HG03097 (cell line): ENCODE data around the gene UQCRC1.

Source experiments
- ATAC-seq: cut with Tn5 transposase; IDR thresholded peaks from one replicate; pipeline ENCODE4 v1.9.1; 2021; ENCODE audit not compliant: unreplicated experiment, low FRiP score

Gene UQCRC1

DNA sequence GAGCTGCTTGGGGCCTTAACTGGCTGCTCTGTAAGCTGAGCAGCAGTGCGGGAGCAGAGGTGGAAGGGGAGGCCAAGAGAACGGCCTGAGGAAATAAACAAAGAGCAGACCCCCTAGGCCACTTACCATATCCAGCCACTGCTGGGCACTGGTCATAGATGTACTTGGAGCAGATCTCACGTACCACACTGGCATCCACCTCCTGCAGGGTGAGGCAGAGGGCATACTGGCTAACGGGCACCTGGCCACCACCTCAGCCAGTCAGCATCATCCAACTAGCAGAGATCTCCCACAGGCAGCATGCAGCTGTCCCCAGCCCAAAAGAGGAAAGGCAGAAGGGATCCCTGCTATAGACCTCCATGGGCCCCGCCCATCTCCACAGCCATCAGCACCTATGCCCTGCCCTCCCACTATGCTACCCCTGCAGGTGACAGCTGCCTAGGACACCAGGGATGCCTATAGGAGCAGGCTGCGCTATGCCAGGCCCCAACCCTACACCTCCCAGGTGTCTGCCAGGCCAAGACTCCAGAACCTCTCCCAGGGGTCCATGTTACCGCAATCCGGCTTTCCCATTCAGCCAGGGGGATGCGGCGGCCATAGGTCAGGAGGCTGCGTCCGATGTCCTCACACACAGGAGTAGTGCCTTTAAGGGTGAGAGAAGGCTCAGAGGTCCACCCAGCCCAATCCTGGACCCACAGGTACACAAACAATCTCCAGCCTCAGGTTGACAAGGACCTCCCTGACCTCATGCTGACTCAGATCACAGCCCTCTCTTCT is 9.7 kb downstream of the UQCRC1 start:
- ATAC-seq = no peak

DNA sequence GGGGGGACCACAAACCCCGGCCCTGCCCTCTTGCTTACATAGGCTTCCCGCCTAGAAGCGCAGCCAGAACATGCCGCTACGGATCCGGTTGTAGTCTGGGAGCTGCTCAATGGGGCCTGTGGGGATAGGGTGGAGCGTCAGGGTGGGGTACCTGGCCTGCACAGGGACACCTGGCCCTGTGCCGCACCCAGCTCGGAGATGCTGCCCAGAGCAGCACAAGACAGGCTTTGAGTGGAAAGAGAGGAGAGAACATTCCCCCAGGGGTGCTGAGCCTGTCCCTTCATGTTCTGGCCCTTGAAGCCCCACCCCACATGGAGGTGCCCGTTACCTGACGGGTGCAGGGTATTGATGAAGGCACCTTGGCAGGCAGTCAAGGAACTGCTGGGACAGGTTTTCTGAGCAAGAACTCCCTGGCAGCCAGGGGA is 10.4 kb downstream of the UQCRC1 start:
- ATAC-seq = no peak

DNA sequence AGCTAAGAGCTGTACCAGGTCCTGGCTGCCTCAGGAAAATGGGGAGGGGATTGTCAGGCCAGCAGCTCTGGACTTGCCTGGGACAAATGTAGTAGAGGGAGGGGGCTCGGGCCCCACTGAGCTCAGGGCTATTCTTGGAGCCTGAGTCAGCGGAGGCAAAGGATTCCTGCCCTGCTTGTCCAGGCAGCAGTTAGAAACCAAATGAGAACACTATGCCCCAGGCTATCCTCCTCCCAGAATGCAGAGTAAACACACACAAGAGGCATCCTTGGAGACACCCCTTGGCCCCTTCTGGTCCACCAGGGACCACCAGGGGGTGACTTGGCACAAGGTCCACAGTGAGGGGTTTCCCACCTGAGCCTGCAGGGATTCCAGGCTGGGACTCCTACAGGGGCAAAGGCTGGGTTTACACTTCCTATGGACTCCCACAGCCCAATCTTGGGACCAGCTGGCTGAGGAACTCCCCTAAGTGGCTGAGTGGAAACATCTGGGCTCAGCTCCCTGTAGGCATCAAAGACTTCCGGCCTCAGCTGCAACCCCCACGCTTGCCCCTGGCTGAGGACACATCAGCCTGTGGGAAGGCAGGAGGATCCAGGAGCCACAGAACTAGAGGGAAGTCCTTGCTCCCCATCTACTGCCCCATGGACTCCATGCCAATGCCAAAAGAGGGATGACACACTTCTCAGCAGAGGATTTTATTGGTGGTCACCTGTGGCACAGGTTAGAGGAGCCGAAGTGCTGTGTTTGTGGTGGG is 10.9 kb downstream of the UQCRC1 start:
- ATAC-seq = no peak

GRCh38 chr3:48597408-48597800 is 12.0 kb downstream of the UQCRC1 start:
- no peak for ATAC-seq

GRCh38 chr3:48596676-48597407 is 12.6 kb downstream of the UQCRC1 start:
- no peak for ATAC-seq

- no peak for ATAC-seq
Observed at GRCh38 chr3:48596157-48596556, 13.3 kb downstream of the UQCRC1 start.

- no peak for ATAC-seq
Observed at GRCh38 chr3:48595526-48596121, 13.8 kb downstream of the UQCRC1 start.

DNA sequence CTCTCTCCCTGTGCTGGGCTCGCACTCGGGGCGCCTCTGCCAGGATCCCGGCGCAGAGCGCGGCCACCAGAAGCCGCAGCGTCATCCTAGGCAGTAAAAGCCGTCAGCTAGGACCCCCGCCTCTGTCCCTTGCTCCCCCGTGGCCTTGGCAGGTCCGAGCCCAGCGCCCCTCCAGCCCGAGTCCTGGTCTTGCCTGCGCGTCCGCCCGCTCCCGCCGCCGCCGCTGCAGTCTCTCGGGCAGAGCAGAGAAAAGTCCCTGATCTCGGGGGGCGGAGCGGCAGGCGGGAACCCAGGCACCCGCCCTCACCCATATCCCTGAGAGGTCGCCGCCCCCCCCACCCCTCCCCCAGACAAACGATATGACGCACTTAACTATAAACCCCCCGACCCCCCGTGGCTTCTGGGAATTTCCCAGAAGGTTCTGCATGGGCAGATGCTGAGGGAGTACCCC is 14.3 kb downstream of the UQCRC1 start, which contains the start of gene COL7A1:
Gene COL7A1 (minus strand): TSS at position 255 of the 451 bp plus-strand sequence. CDS start 170 bp downstream, at position 85.
- no peak for ATAC-seq

- no peak for ATAC-seq
Observed at GRCh38 chr3:48594417-48595049, 14.9 kb downstream of the UQCRC1 start.

GRCh38 chr3:48593337-48593736 is 16.1 kb downstream of the UQCRC1 start:
- no peak for ATAC-seq

DNA sequence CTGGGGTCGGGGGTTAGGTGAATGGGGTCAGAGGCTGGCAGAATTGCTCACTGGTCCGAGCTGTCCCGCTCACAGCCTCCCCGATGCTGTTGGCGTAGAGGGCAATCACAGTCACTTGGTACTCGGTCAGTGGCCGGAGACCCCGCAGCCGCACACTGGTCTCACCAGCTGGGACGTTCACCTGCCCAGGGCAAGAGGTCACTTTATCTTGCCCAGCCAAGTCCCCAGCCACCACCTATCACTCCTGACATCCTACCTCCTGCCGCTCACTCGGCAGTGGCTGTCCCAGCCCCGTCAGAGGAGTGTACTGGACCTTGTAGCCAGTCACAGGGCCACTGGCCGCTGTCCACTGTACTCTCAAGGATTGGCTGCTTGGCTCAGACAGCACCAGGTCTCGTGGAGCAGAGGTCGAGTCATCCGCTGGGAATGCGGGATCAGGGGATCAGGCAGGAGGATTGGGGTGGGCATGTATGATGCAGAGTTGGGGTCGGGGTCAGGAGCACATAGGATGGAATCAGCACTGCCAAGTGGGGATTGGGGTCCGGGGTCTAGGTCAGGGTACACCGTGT is 16.8 kb downstream of the UQCRC1 start:
- ATAC-seq = no peak

GRCh38 chr3:48591886-48592518 is 17.4 kb downstream of the UQCRC1 start:
- no peak for ATAC-seq

DNA sequence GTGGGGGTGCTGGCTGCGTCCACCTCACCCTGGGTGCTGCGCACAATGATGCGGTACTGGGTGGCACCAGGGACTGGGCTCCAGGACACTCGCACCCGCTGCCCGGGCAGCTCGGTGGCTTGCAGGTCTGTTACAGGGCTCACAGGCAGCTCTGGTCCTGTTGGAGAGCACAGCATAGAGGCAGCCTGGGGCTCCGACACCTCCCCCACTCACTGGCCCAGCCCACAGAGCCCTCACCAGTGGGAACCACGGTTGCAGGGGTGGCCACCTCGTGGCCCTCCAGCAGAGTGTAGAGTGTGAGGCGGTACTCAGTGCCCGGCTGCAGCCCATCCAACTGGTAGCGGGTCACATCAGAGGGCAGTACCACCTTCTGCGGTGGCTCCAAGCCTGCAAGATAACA is 18.0 kb downstream of the UQCRC1 start:
- no peak for ATAC-seq

DNA sequence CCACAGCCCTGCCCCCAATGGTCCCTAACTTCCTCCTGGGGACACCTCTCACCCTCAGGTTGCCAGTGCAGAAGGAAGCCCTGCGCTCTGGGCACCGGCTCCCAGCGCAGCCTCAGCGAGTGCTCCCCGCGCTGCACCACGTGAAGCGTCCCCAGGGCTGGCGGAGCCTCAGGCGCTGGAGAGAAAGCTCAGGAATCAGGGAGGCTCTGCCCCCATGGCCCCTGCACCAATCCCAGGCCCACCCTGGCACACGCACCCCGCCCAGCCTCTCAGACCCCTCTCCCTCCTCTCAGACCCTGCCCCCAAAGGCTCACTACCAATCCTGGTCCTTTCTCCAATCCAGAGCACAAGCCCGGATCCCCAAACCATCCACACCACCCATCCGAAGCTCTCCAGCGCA is 21.2 kb downstream of the UQCRC1 start:
- ATAC-seq = no peak

- ATAC-seq = no peak
Observed at GRCh38 chr3:48587686-48588085, 21.8 kb downstream of the UQCRC1 start.

GRCh38 chr3:48585411-48585810 is 24.0 kb downstream of the UQCRC1 start:
- no peak for ATAC-seq

- no peak for ATAC-seq
Observed at GRCh38 chr3:48584836-48585235, 24.6 kb downstream of the UQCRC1 start.

- no peak for ATAC-seq
Observed at GRCh38 chr3:48581621-48582481, 27.6 kb downstream of the UQCRC1 start.

DNA sequence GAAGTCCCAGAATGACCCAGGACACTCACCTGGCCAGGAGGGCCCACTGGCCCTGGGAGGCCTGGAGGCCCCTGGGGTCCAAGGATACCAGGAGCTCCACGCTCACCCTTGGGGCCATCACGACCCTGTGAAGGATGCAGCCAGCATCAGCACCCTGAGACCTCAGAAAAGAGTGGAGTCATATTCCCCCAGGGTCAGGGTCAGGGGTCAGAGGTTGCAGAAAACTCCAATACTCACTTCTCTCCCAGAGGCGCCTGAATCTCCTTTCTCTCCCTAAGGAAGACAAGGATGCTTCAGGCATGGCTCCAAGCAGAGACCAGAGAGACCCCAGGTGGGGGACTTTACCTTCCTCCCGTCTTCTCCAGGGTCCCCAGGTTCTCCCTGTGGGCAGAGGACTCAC is 32.8 kb downstream of the UQCRC1 start:
- ATAC-seq = no peak
